ENCODE measurements around the gene LIAS.

GRCh38 chr4:39452153-39452859 is 6.5 kb upstream of the LIAS start:
- TF ChIP-seq ZNF274 (IDR thresholded peaks at IDR 0.05; ENCODE audit: low read depth, low read length) (no peak), SUZ12 (IDR thresholded peaks at IDR 0.05; ENCODE audit: extremely low read depth, insufficient read depth, insufficient read length) (no peak), YY1 (IDR thresholded peaks at IDR 0.05; ENCODE audit: insufficient read depth, insufficient read length) (no peak)
